Omental fat pad (tissue), 4 donors: Measurements from ENCODE around the gene COX7A1. TPM values are rescaled to one million over a fixed set of nuclear protein-coding genes. Genes with fewer than 3 reads are reported as not detected.

Experiments
- ATAC-seq: fragments of 150-250 bp; one replicate; pipeline ENCODE4 v1.9.1; 2016; ENCODE audit warnings: mild to moderate bottlenecking, moderate library complexity; ENCODE audit not compliant: low FRiP score
- DNase-seq: peaks from one replicate; pipeline ENCODE4 v3.0.0-alpha.2; 2019; ENCODE audit warnings: low spot score
- total RNA-seq, 4 donors: library from RNA; depleted of rRNA; stranded (reverse); fragments of >200 nt; gene quantifications; one replicate each; pipeline ENCODE4 v1.1.0, GENCODE V29; 2016
- TF ChIP-seq, protein P1 (sequence below), 3 donors: fragments of 450-650 bp; IDR thresholded peaks; one replicate each; pipeline ENCODE4 v1.5.1; 2016 to 2017; ENCODE audit warnings: antibody characterized with exemption in 3 of 3, mild to moderate bottlenecking in 3 of 3, moderate library complexity in 2 of 3

The COX7A1 gene
- total RNA-seq, 4 donors from 2014 or later, result 25.1 to 60.3 (median 43.9) TPM

DNA sequence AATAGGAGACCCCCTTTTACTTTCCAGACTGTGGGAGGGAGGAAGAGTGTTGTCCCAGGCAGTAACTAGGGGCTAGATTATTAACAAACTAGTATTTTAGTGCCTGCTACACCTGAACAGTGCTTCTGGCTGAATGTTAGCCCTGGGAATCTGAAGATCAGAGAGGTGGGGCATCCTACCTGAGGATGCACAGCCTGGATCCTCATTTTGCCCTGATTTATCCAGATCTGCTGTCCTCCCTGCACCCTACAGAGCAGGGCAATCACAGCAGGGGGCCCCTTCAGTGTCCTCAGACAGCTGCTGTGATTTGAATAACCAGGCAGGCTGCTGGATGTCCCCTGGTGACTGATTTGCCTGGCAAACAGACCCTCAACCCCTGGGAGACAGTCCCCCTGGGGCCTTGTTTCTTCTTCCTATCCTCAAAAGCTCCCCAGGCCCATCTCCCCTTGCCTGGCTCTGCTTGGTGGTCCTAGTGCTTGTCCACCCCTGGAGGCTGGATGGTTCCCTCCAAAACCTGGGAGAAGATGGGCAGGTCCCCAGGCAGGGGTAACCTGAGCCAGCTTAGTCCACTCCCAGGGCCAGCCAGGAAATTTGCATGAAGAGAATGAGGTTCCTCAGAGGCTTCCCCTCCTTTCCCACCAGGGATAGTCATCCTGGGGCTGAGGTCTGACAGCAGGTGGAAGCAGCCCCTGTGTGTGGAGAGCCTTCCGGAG is 41.6 kb downstream of the COX7A1 start, which contains the start of gene OVOL3:
OVOL3 (plus strand) TSS at position 657 of the 713 bp plus-strand sequence. CDS start 60 bp downstream, outside the sequence.
- no peak for ATAC-seq
- TF ChIP-seq, protein P1, sequence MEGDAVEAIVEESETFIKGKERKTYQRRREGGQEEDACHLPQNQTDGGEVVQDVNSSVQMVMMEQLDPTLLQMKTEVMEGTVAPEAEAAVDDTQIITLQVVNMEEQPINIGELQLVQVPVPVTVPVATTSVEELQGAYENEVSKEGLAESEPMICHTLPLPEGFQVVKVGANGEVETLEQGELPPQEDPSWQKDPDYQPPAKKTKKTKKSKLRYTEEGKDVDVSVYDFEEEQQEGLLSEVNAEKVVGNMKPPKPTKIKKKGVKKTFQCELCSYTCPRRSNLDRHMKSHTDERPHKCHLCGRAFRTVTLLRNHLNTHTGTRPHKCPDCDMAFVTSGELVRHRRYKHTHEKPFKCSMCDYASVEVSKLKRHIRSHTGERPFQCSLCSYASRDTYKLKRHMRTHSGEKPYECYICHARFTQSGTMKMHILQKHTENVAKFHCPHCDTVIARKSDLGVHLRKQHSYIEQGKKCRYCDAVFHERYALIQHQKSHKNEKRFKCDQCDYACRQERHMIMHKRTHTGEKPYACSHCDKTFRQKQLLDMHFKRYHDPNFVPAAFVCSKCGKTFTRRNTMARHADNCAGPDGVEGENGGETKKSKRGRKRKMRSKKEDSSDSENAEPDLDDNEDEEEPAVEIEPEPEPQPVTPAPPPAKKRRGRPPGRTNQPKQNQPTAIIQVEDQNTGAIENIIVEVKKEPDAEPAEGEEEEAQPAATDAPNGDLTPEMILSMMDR (IDR thresholded peaks at IDR 0.05), result no peak
- no peak for DNase-seq

DNA sequence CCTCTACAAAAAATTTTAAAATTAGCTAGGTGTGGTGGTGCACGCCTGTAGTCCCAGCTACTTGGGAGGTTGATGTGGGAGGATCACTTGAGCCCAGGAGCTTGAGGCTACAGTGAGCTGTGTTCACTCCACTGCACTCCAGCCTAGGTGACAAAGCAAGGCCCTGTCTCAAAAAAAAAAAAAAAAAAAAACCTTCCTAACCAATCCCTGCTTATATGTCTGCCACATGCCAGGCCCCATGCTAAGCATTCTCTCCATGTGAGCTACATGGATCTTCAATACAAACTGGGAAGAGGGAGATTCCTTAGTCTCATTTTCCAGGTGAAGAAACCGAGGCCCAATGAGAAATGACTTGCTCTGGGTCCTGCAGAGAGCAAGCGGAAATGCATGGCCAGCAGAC is 43.6 kb downstream of the COX7A1 start:
- no peak for ATAC-seq
- TF ChIP-seq, protein P1 (IDR thresholded peaks at IDR 0.05), result no peak
- DNase-seq, result no peak

DNA sequence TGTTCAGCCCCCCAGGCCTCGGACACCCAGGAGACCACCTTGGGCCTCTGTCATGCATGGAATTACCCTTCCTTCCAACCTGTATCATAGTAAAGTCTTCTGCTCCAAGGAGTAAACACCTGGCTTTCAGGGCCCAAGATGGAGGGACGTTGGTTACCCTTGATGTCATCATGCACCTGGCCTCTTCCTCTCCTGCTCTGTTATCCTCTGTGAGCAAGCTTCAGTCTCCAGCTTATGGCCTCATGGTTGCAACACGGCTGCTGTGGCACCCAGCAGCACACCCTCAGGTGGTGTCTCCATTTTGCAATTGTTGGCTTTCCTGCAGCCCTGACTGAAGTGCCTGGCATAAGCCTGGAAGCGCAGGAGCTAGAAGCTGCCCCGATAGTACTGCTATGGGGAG is 45.3 kb downstream of the COX7A1 start:
- DNase-seq (no peak), ATAC-seq (no peak)
- TF ChIP-seq, protein P1 (IDR thresholded peaks at IDR 0.05), result no peak

DNA sequence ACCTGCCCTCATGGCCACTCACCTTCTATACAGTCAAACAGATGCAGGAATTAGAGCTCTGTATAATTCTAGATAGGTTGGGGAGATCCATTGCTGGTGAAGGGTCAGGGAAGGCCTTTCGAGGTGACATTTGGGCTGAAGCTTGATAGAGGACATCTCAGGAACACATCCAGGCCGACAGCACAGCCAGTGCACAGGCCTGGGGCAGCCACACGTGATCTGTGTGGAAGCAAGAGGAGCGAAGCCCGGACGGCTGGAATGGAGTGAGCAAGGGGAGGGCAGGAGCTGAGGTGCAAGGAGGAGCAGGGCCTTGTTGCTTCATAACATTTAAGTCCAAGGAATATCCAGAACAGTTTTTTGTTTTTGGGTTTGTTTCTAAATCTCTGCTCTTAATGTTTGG is 45.8 kb downstream of the COX7A1 start:
- ATAC-seq (no peak), DNase-seq (no peak)
- TF ChIP-seq, protein P1 (IDR thresholded peaks at IDR 0.05), result no peak

DNA sequence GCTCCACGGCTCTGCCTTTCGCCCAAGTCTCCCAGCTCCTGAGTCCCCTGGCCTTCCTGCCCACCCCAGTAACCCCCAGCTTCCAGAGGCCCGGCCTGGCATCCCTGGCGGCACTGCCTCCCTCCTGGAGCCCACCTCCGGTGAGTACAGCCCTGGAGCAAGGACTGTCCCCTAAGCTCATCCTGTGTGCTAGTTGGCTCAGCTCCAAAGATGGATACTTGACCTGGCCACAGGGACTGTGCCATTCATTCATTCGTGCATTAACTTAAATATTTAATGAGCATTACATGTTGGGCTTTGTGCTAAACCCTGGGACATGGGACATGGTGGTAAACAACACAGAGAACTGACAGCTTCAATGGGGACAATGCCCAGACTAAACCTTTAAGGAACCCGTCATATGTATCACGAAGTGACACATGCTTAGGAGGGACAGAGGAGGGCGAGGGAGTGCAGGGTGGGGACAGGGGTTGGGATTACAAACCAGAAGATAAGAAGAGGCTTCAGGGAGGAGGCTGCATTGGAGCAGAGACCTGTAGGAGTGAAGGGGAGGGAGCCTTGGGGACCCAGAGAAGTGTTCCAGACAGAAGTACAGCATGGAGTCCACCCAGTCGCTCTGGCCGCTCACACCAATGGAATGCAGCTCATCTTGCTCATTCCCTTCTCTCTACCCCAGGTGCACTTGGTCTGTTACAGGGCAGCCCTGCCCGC is 48.2 kb downstream of the COX7A1 start:
- DNase-seq, result no peak
- TF ChIP-seq, protein P1 (IDR thresholded peaks at IDR 0.05), result no peak
- no peak for ATAC-seq

DNA sequence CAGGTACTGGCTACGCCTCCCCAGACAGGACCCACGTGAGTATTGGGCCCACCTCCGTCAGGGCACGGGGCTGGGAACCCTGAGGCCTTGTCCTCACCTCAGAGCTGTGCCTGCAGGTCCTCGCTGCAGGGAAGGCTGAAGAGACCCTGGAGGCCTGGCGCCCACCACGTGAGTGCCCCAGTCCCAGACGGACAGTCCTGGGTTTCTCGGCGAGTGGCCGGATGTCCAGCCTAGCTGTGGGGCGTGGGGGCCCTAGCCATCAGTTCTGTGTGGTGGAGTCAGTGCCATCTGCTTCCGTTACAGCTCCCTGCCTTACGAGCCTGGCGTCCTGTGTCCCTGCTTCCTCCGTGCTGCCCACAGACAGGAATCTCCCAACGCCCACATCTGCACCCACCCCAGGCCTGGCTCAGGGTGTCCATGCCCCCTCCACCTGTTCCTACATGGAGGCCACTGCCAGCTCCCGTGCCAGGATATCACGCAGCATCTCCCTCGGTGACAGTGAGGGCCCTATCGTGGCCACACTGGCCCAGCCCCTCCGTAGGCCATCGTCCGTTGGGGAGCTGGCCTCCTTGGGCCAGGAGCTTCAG is 49.1 kb downstream of the COX7A1 start:
- TF ChIP-seq, protein P1 (IDR thresholded peaks at IDR 0.05), result no peak

More for the DNA sequence above, 49.1 kb downstream of the COX7A1 start:
- no peak for DNase-seq
- ATAC-seq, result no peak
